H9 (cell line): ENCODE data around the gene CCDC150. TPM values are rescaled to one million over a fixed set of nuclear protein-coding genes. Genes with fewer than 3 reads are reported as not detected.

Experiments
- DNase-seq: peaks from one replicate; pipeline ENCODE4 v3.0.0-alpha.2; 2017
- H2AFZ ChIP-seq: one replicate; pipeline ENCODE4 v1.6.1; 2013; ENCODE audit warnings: mild to moderate bottlenecking, low read length, control low read depth, moderate library complexity
- H2AK5ac ChIP-seq: 2 replicates; pipeline ENCODE4 v1.6.1; 2013; ENCODE audit warnings: low read length, control low read depth, mixed read lengths; ENCODE audit not compliant: insufficient read length
- H2BK120ac ChIP-seq: one replicate; pipeline ENCODE4 v1.6.1; 2013; ENCODE audit warnings: low read depth, mild to moderate bottlenecking, low read length, control low read depth, inconsistent platforms; ENCODE audit not compliant: poor library complexity, severe bottlenecking
- H2BK12ac ChIP-seq: 2 replicates; pipeline ENCODE4 v1.6.1; 2013; ENCODE audit warnings: low read length, control low read depth, mixed read lengths, low read depth; ENCODE audit not compliant: insufficient read length
- H2BK15ac ChIP-seq: 2 replicates; pipeline ENCODE4 v1.6.1; 2013; ENCODE audit warnings: low read depth, low read length, control low read depth
- H2BK20ac ChIP-seq: one replicate; pipeline ENCODE4 v1.6.1; 2013; ENCODE audit warnings: low read depth, mild to moderate bottlenecking, low read length, control low read depth, inconsistent platforms; ENCODE audit not compliant: poor library complexity, severe bottlenecking
- H2BK5ac ChIP-seq: 2 replicates; pipeline ENCODE4 v1.6.1; 2013; ENCODE audit warnings: low read length, control low read depth, mixed read lengths; ENCODE audit not compliant: insufficient read length
- H3K14ac ChIP-seq: 2 replicates; pipeline ENCODE4 v1.6.1; 2013; ENCODE audit warnings: low read length, control low read depth; ENCODE audit not compliant: insufficient read depth
- H3K18ac ChIP-seq: 2 replicates; pipeline ENCODE4 v1.6.1; 2013; ENCODE audit warnings: low read depth, mild to moderate bottlenecking, mixed read lengths, low read length, control low read depth; ENCODE audit not compliant: insufficient read length
- H3K23ac ChIP-seq: 2 replicates; pipeline ENCODE4 v1.6.1; 2013; ENCODE audit warnings: low read length, control low read depth, mixed read lengths, low read depth; ENCODE audit not compliant: insufficient read length
- H3K23me2 ChIP-seq: 2 replicates; pipeline ENCODE4 v1.6.1; 2013; ENCODE audit warnings: low read depth, mild to moderate bottlenecking, mixed read lengths, low read length, control low read depth; ENCODE audit not compliant: insufficient read length, poor library complexity, severe bottlenecking
- H3K27ac ChIP-seq: 2 replicates; pipeline ENCODE4 v1.5.1; 2013; ENCODE audit warnings: low read length, control low read depth, mixed read lengths, low read depth; ENCODE audit not compliant: insufficient read length
- H3K27me3 ChIP-seq: 2 replicates; pipeline ENCODE4 v1.6.1; 2013; ENCODE audit warnings: low read length, control low read depth, inconsistent platforms; ENCODE audit not compliant: insufficient read depth
- H3K4ac ChIP-seq: 2 replicates; pipeline ENCODE4 v1.6.1; 2013; ENCODE audit warnings: low read depth, mild to moderate bottlenecking, control low read depth, inconsistent platforms, low read length, moderate library complexity
- H3K4me1 ChIP-seq: 2 replicates; pipeline ENCODE4 v1.6.1; 2013; ENCODE audit warnings: low read length, control low read depth, inconsistent platforms; ENCODE audit not compliant: insufficient read depth
- H3K4me2 ChIP-seq: 2 replicates; pipeline ENCODE4 v1.6.1; 2013; ENCODE audit warnings: low read length, control low read depth, mixed read lengths; ENCODE audit not compliant: insufficient read length, insufficient read depth
- H3K56ac ChIP-seq: 2 replicates; pipeline ENCODE4 v1.6.1; 2013; ENCODE audit warnings: low read depth, mild to moderate bottlenecking, mixed read lengths, low read length, control low read depth; ENCODE audit not compliant: insufficient read length
- H3K79me1 ChIP-seq: 2 replicates; pipeline ENCODE4 v1.6.1; 2013; ENCODE audit warnings: low read depth, mild to moderate bottlenecking, moderate library complexity, low read length, control low read depth, inconsistent platforms; ENCODE audit not compliant: insufficient read depth, poor library complexity, severe bottlenecking
- H3K79me2 ChIP-seq: 2 replicates; pipeline ENCODE4 v1.6.1; 2013; ENCODE audit warnings: low read length, control low read depth, inconsistent platforms; ENCODE audit not compliant: insufficient read depth
- H3K9ac ChIP-seq: 2 replicates; pipeline ENCODE4 v1.6.1; 2013; ENCODE audit warnings: low read length, control low read depth, mixed read lengths; ENCODE audit not compliant: insufficient read length; ENCODE audit errors: extremely low read depth
- H3K9me3 ChIP-seq: one replicate; pipeline ENCODE4 v1.6.1; 2013; ENCODE audit warnings: low read depth, low read length, inconsistent platforms; ENCODE audit not compliant: control insufficient read depth
- H3T11ph ChIP-seq: one replicate; pipeline ENCODE4 v1.6.1; 2013; ENCODE audit warnings: mild to moderate bottlenecking, low read length, control low read depth, inconsistent platforms
- H4K20me1 ChIP-seq: one replicate; pipeline ENCODE4 v1.6.1; 2013; ENCODE audit not compliant: control insufficient read depth, insufficient read length, insufficient read depth
- H4K5ac ChIP-seq: 2 replicates; pipeline ENCODE4 v1.6.1; 2013; ENCODE audit warnings: low read depth, mild to moderate bottlenecking, mixed read lengths, low read length, control low read depth; ENCODE audit not compliant: insufficient read length
- H4K8ac ChIP-seq: replicated peaks from 2 replicates; pipeline ENCODE4 v1.6.1; 2013; ENCODE audit warnings: low read length, control low read depth, mixed read lengths, low read depth; ENCODE audit not compliant: insufficient read length
- H4K91ac ChIP-seq: 2 replicates; pipeline ENCODE4 v1.6.1; 2013; ENCODE audit warnings: low read depth, mild to moderate bottlenecking, moderate library complexity, mixed read lengths, low read length, control low read depth; ENCODE audit not compliant: insufficient read length
- H3K27ac Mint-ChIP-seq, 3 experiments: 2 replicates in 2 of 3; 3 replicates in 1 of 3; pipeline ENCODE4 v1.8.0; 2020 to 2021; ENCODE audit warnings: mixed read lengths in 3 of 3, mild to moderate bottlenecking in 1 of 3, moderate library complexity in 1 of 3
- H3K27me3 Mint-ChIP-seq: 2 replicates; pipeline ENCODE4 v1.8.0; 2021; ENCODE audit warnings: low read depth, mild to moderate bottlenecking, moderate library complexity, mixed read lengths
- H3K36me3 Mint-ChIP-seq, 3 experiments: 2 replicates in 2 of 3; 3 replicates in 1 of 3; pipeline ENCODE4 v1.8.0; 2020 to 2021; ENCODE audit warnings: low read depth in 3 of 3, mixed read lengths in 3 of 3; ENCODE audit not compliant: insufficient read depth in 1 of 3
- H3K4me1 Mint-ChIP-seq, 2 experiments: 2 replicates each; pipeline ENCODE4 v1.8.0; 2020; ENCODE audit warnings: mixed read lengths in 2 of 2
- H3K4me3 Mint-ChIP-seq, 2 experiments: 2 replicates in 1 of 2; 3 replicates in 1 of 2; pipeline ENCODE4 v1.8.0; 2020 to 2021; ENCODE audit warnings: mild to moderate bottlenecking in 2 of 2, mixed read lengths in 2 of 2, moderate library complexity in 1 of 2
- H3K9me3 Mint-ChIP-seq, 2 experiments: 2 replicates in 1 of 2; 3 replicates in 1 of 2; pipeline ENCODE4 v1.8.0; 2020; ENCODE audit warnings: mild to moderate bottlenecking in 2 of 2, mixed read lengths in 2 of 2, moderate library complexity in 1 of 2
- CTCF ChIP-seq: fragments of 200-600 bp; sonication (generic); conservative IDR thresholded peaks from 3 replicates; pipeline ENCODE4 v1.8.0; 2021; ENCODE audit warnings: antibody characterized with exemption, mild to moderate bottlenecking
- WGBS: extraction: QIAGEN DNeasy Blood & Tissue Kit; methylation state at CpG from one replicate; pipeline ENCODE4 v1.1.7; 2013; ENCODE audit warnings: missing lambda C conversion rate, low lambda C conversion rate, mixed read lengths; ENCODE audit not compliant: insufficient read length; ENCODE audit errors: extremely low coverage; 5-methylcytosine and 5-hydroxymethylcytosine counted together
- total RNA-seq: library from RNA; stranded (reverse); gene quantifications from 2 replicates; pipeline ENCODE4 v1.2.1, GENCODE V29; 2021

Gene CCDC150
- total RNA-seq, 1 experiment from 2014 or later, result 26.2 TPM

GRCh38 chr2:196743165-196743564 lies 103.7 kb downstream of the CCDC150 start:
- H3K9ac ChIP-seq, result no peak overlapping the region
- no peak overlapping the region for H2AFZ ChIP-seq
- Mint-ChIP-seq H3K27ac (peak overlapping the region in 2 of 3 experiments; percentile 44 to 56; a peak in 1 of 7 replicates), H3K27me3 (no peaks in the 10 kb centered on the region), H3K9me3 (peaks cover 0 to 4% of the 10 kb centered on the region in 2 experiments; a peak in 1 of 5 replicates), H3K4me1 (peaks cover 0 to 6% of the 10 kb centered on the region in 2 experiments; a peak in 1 of 4 replicates), H3K36me3 (peaks cover 19 to 24% (median 22%) of the 10 kb centered on the region in 3 experiments), H3K4me3 (no peak overlapping the region)
- no peak overlapping the region for H3K4ac ChIP-seq
- H4K8ac ChIP-seq, result no peak overlapping the region
- H2BK120ac ChIP-seq, result no peak overlapping the region
- H2BK12ac ChIP-seq, result no peak overlapping the region
- no peak overlapping the region for H4K5ac ChIP-seq
- no peak overlapping the region for H2BK5ac ChIP-seq
- no peak overlapping the region for H3K4me2 ChIP-seq
- no peaks in the 10 kb centered on the region for H3K79me2 ChIP-seq
- no peaks in the 10 kb centered on the region for H3K79me1 ChIP-seq
- no peak overlapping the region for H2BK20ac ChIP-seq
- no peaks in the 10 kb centered on the region for H3K27me3 ChIP-seq
- WGBS, result no CpG with 5 or more reads among the region's 7 CpGs
- H3K23me2 ChIP-seq, result no peaks in the 10 kb centered on the region
- no peak overlapping the region for H3K18ac ChIP-seq
- no peak overlapping the region for H3K27ac ChIP-seq
- DNase-seq, result peak; percentile 24
- H3K4me1 ChIP-seq, result no peaks in the 10 kb centered on the region
- H3K56ac ChIP-seq, result no peak overlapping the region
- no peak overlapping the region for H3K14ac ChIP-seq
- no peak overlapping the region for H2BK15ac ChIP-seq
- no peak for TF ChIP-seq CTCF
- H2AK5ac ChIP-seq, result no peak overlapping the region
- H3K23ac ChIP-seq, result no peak overlapping the region
- H3K9me3 ChIP-seq, result no peaks in the 10 kb centered on the region
- no peak overlapping the region for H4K91ac ChIP-seq
- H3T11ph ChIP-seq, result no peak overlapping the region
- H4K20me1 ChIP-seq, result no peaks in the 10 kb centered on the region
